AG09309 (cell line): ENCODE data around the gene LRRC42.

ENCODE experiments used
- DNase-seq: peaks from one replicate; pipeline ENCODE4 v3.0.0-alpha.2; 2010; ENCODE audit warnings: low read depth
- H3K4me3 ChIP-seq: 2 replicates; pipeline ENCODE4 v1.5.1; 2011; ENCODE audit warnings: mild to moderate bottlenecking, low read depth, low read length, moderate library complexity; ENCODE audit not compliant: control insufficient read depth
- CTCF ChIP-seq: IDR thresholded peaks from 2 replicates; pipeline ENCODE4 v1.5.1; 2011; ENCODE audit warnings: mild to moderate bottlenecking, low read depth, low read length, inconsistent platforms; ENCODE audit not compliant: insufficient read depth, control insufficient read depth; ENCODE audit errors: missing control alignments

Gene LRRC42

GRCh38 chr1:53936430-53936829 lies 9.7 kb upstream of the LRRC42 start:
- DNase-seq, result no peak
- H3K4me3 ChIP-seq, result no peak overlapping the region
- no peak for TF ChIP-seq CTCF

GRCh38 chr1:53938136-53938830 lies 7.9 kb upstream of the LRRC42 start:
- no peak for DNase-seq
- TF ChIP-seq CTCF, result no peak
- no peak overlapping the region for H3K4me3 ChIP-seq

DNA sequence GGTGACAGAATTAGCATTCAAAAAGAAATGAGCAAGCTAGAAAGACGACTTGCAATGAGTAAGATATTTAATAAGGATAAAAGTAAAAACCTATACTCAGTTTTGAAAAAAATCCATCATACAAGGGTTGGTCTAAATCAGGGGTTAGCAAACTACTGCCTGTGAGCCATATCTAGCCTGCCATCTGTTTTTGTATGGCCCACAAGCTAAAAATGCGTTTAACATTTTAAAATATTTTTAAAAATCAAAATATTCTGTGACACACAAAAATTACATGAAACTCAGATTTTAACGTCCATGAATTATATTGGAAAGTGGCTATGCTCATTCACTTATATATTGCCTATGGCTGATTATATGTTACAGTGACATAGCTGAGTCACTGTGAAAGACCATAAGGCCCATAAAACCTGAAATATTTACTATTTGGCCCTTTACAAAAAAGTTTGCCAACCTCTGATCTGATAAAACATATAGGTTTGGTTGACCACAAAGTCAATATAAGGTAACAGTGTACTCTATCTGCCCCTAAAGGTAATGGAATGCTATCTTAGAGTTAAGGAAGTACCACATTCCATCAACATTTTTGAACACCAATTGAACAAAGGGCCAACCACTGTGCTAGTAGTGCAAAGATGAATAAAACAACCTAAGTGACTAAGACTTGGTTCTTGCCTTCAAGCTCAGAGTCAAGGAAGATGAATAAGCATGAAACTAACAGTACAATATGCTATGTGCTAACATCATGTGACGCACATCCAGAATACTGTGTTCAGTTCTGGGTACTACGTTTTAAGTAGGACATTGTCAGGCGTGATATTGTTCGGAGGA lies 3.8 kb upstream of the LRRC42 start:
- DNase-seq, result no peak
- TF ChIP-seq CTCF, result no peak
- H3K4me3 ChIP-seq, result no peak overlapping the region

GRCh38 chr1:53943090-53943489 lies 3.1 kb upstream of the LRRC42 start:
- no peak for DNase-seq
- no peak overlapping the region for H3K4me3 ChIP-seq
- no peak for TF ChIP-seq CTCF

DNA sequence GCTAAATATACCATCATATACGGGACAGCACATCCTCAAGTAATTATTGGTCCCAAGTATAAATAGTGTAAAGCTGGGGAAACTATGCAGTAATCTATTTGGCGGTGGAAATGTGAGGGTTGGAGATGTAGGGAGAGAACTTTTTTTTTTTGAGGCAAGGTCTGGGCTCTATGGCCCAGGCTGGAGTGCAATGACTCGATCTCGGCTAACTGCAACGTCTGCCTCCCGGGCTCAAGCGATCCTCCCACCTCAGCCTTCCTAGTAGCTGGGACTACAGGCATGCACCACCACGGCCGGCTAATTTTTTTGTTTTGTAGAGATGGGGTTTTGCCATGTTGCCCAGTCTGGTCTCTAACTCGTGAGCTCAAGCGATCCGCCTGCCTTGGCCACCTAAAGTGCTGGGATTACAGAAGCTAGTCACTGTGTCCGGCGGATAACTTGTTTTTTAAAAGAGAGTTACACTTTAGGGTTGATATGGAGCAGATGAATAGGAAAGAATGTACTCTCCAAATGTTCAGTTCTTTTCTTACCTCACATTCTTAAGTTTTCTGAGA lies 2.6 kb upstream of the LRRC42 start:
- no peak overlapping the region for H3K4me3 ChIP-seq
- DNase-seq, result no peak
- TF ChIP-seq CTCF, result no peak

DNA sequence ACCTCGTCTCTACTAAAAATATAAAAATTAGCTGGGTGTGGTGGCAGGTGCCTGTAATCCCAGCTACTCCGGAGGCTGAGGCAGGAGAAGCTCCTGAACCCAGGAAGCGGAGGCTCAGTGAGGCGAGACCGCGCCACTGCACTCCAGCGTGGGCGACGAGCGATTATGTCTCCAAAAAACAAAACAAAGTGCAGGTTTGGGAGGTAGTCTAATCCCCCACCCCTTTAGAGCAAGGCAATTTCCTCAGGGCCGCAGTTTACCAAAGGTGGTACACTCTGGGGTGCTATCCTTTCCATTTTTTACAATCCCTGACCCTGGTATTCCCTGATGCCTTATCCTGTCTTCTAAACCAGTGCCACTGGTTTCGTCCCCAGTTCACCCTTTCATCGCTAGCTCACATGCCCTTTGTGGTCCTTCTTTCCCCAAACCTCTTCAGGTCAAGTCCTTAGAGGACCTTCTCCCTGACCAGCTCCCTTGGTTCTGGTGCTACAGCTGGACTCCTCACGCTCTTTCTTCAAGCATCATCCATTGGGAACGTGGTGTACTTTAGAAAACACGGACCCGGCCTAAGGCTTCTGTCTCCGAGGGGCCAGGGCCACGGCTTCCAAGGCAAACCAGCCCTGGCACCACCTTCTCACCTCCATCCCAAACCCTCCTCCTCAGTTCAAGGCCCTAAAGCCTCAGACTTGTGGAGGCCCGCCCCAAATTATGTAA lies 1.5 kb upstream of the LRRC42 start:
- H3K4me3 ChIP-seq, result peak overlapping the region; percentile 88
- no peak for TF ChIP-seq CTCF
- DNase-seq, result no peak
